ENCODE results near the gene LYST.
"Not testable (repeated sequence)": the region's sequence is repeated elsewhere in the genome, so short reads cannot be mapped to it uniquely, and the experiment has no call there.

LYST gene

GRCh38 chr1:235857756-235858155 lies 8.9 kb downstream of the LYST start:
- WGBS (ENCODE audit: insufficient coverage, insufficient read length), result no CpG with 5 or more reads among the region's 2 CpGs
- no peaks in the 10 kb centered on the region for H3K4me1 ChIP-seq (ENCODE audit: control insufficient read depth, insufficient read depth, low read length)

GRCh38 chr1:235855811-235856429 lies 10.8 kb downstream of the LYST start:
- WGBS (ENCODE audit: insufficient coverage, insufficient read length), result no CpG with 5 or more reads among the region's 1 CpG
- no peak for DNase-seq (ENCODE audit: low read depth, low spot score)
- Histone ChIP-seq H3K27me3 (ENCODE audit: control insufficient read depth, insufficient read depth, low read length) (no peaks in the 10 kb centered on the region), H3K9me3 (ENCODE audit: control insufficient read depth, insufficient read depth, low read length) (no peaks in the 10 kb centered on the region; the same call in 1 of the 2 replicates), H3K4me3 (ENCODE audit: low read length) (no peak overlapping the region), H3K27ac (ENCODE audit: low read length) (no peak overlapping the region), H3K4me1 (ENCODE audit: control insufficient read depth, insufficient read depth, low read length) (no peaks in the 10 kb centered on the region), H3K36me3 (ENCODE audit: control insufficient read depth, insufficient read depth, low read length) (no peaks in the 10 kb centered on the region)

More at GRCh38 chr1:235857756-235858155, 8.9 kb downstream of the LYST start:
- no peaks in the 10 kb centered on the region for H3K27me3 ChIP-seq (ENCODE audit: control insufficient read depth, insufficient read depth, low read length)
- H3K4me3 ChIP-seq (ENCODE audit: low read length), result no peak overlapping the region
- H3K36me3 ChIP-seq (ENCODE audit: control insufficient read depth, insufficient read depth, low read length), result no peaks in the 10 kb centered on the region
- H3K27ac ChIP-seq (ENCODE audit: low read length), result no peak overlapping the region
- no peak for DNase-seq (ENCODE audit: low read depth, low spot score)
- H3K9me3 ChIP-seq (ENCODE audit: control insufficient read depth, insufficient read depth, low read length), result no peaks in the 10 kb centered on the region; the same call in 1 of the 2 replicates

GRCh38 chr1:235854347-235854746 lies 12.4 kb downstream of the LYST start:
- Histone ChIP-seq H3K27ac (ENCODE audit: low read length) (no peak overlapping the region), H3K9me3 (ENCODE audit: control insufficient read depth, insufficient read depth, low read length) (no peaks in the 10 kb centered on the region; the same call in 1 of the 2 replicates), H3K4me3 (ENCODE audit: low read length) (no peak overlapping the region), H3K36me3 (ENCODE audit: control insufficient read depth, insufficient read depth, low read length) (no peaks in the 10 kb centered on the region), H3K4me1 (ENCODE audit: control insufficient read depth, insufficient read depth, low read length) (no peaks in the 10 kb centered on the region), H3K27me3 (ENCODE audit: control insufficient read depth, insufficient read depth, low read length) (no peaks in the 10 kb centered on the region)
- no CpG with 5 or more reads among the region's 3 CpGs for WGBS (ENCODE audit: insufficient coverage, insufficient read length)
- no peak for DNase-seq (ENCODE audit: low read depth, low spot score)

DNA sequence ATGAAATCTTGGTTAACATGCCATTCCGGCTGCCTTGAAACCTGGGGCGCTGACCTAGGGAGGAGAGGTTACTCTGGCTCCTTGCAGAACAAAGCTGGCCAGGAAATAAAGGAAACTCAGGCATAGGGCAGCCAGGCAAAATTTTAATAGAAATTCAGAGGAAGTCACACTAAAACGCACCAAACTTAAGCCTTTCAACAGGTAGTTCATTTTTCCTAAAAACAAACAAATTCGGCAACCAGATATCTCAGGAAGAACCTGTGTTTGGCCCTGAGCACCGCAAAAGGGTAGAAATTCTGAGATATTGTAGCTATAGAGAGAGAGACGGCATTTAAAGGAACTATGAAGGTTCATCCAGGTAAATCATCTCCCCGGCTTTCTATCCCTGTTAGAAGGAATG lies 13.1 kb downstream of the LYST start:
- Histone ChIP-seq H3K9me3 (ENCODE audit: control insufficient read depth, insufficient read depth, low read length) (no peaks in the 10 kb centered on the region; the same call in 1 of the 2 replicates), H3K4me1 (ENCODE audit: control insufficient read depth, insufficient read depth, low read length) (no peaks in the 10 kb centered on the region), H3K4me3 (ENCODE audit: low read length) (no peak overlapping the region), H3K36me3 (ENCODE audit: control insufficient read depth, insufficient read depth, low read length) (no peaks in the 10 kb centered on the region), H3K27ac (ENCODE audit: low read length) (no peak overlapping the region), H3K27me3 (ENCODE audit: control insufficient read depth, insufficient read depth, low read length) (no peaks in the 10 kb centered on the region)
- no peak for DNase-seq (ENCODE audit: low read depth, low spot score)
- WGBS (ENCODE audit: insufficient coverage, insufficient read length), result no CpG with 5 or more reads among the region's 7 CpGs

GRCh38 chr1:235852887-235853286 lies 13.8 kb downstream of the LYST start:
- H3K36me3 ChIP-seq (ENCODE audit: control insufficient read depth, insufficient read depth, low read length), result no peaks in the 10 kb centered on the region
- no peaks in the 10 kb centered on the region; the same call in 1 of the 2 replicates for H3K9me3 ChIP-seq (ENCODE audit: control insufficient read depth, insufficient read depth, low read length)
- H3K27ac ChIP-seq (ENCODE audit: low read length), result no peak overlapping the region
- WGBS (ENCODE audit: insufficient coverage, insufficient read length), result no CpG with 5 or more reads among the region's 3 CpGs
- H3K4me3 ChIP-seq (ENCODE audit: low read length), result no peak overlapping the region
- H3K27me3 ChIP-seq (ENCODE audit: control insufficient read depth, insufficient read depth, low read length), result no peaks in the 10 kb centered on the region
- no peaks in the 10 kb centered on the region for H3K4me1 ChIP-seq (ENCODE audit: control insufficient read depth, insufficient read depth, low read length)
- no peak for DNase-seq (ENCODE audit: low read depth, low spot score)

GRCh38 chr1:235851939-235852338 lies 14.8 kb downstream of the LYST start:
- Histone ChIP-seq H3K27me3 (ENCODE audit: control insufficient read depth, insufficient read depth, low read length) (no peaks in the 10 kb centered on the region), H3K36me3 (ENCODE audit: control insufficient read depth, insufficient read depth, low read length) (no peaks in the 10 kb centered on the region), H3K9me3 (ENCODE audit: control insufficient read depth, insufficient read depth, low read length) (no peaks in the 10 kb centered on the region; the same call in 1 of the 2 replicates), H3K27ac (ENCODE audit: low read length) (no peak overlapping the region), H3K4me3 (ENCODE audit: low read length) (no peak overlapping the region), H3K4me1 (ENCODE audit: control insufficient read depth, insufficient read depth, low read length) (no peaks in the 10 kb centered on the region)
- DNase-seq (ENCODE audit: low read depth, low spot score), result no peak
- WGBS (ENCODE audit: insufficient coverage, insufficient read length), result no CpG with 5 or more reads among the region's 3 CpGs

DNA sequence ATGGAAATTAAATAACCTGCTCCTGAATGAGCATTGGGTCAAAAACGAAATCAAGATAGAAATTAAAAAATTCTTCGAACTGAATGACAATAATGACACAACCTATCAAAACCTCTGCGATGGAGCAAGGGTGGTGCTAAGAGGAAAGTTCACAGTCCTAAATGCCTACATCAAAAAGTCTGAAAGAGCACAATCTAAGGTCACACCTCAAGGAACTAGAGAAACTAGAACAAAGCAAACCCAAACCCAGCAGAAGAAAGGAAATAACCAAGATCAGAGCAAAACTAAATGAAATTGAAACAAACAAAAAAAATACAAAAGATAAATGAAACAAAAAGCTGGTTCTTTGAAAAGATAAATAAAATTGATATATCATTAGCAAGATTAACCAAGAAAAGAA lies 18.5 kb downstream of the LYST start:
- not testable (repeated sequence) for H3K4me3 ChIP-seq (ENCODE audit: low read length); H3K36me3 ChIP-seq (ENCODE audit: control insufficient read depth, insufficient read depth, low read length); H3K9me3 ChIP-seq (ENCODE audit: control insufficient read depth, insufficient read depth, low read length); H3K27me3 ChIP-seq (ENCODE audit: control insufficient read depth, insufficient read depth, low read length); DNase-seq (ENCODE audit: low read depth, low spot score); H3K4me1 ChIP-seq (ENCODE audit: control insufficient read depth, insufficient read depth, low read length); H3K27ac ChIP-seq (ENCODE audit: low read length)
- no CpG with 5 or more reads among the region's 3 CpGs for WGBS (ENCODE audit: insufficient coverage, insufficient read length)

DNA sequence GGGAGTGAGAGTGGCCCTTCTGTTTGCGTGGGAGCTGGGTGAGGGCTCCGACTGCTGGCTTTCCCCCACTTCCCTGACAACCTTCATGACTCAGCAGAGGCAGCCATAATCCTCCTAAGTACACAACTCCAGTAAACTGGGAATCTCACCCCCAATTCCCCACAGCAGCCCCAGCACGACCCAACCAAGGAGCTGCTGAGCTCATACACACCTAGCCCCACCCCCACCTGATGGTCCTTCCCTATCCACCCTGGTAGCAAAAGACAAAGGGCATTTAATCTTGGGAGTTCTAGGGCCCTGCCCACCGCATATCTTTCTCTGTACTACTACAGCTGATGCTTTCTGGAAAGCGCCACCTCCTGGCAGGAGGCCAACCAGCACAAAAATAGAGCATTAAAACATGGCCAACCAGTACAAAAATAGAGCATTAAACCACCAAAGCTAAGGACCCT lies 21.0 kb downstream of the LYST start:
- not testable (repeated sequence) for H3K27ac ChIP-seq (ENCODE audit: low read length); H3K36me3 ChIP-seq (ENCODE audit: control insufficient read depth, insufficient read depth, low read length); H3K4me1 ChIP-seq (ENCODE audit: control insufficient read depth, insufficient read depth, low read length); H3K4me3 ChIP-seq (ENCODE audit: low read length); H3K9me3 ChIP-seq (ENCODE audit: control insufficient read depth, insufficient read depth, low read length); H3K27me3 ChIP-seq (ENCODE audit: control insufficient read depth, insufficient read depth, low read length)
- DNase-seq (ENCODE audit: low read depth, low spot score), result peak; percentile 5
- no CpG with 5 or more reads among the region's 5 CpGs for WGBS (ENCODE audit: insufficient coverage, insufficient read length)

- Histone ChIP-seq H3K4me1 (ENCODE audit: control insufficient read depth, insufficient read depth, low read length) (no peaks in the 10 kb centered on the region), H3K27me3 (ENCODE audit: control insufficient read depth, insufficient read depth, low read length) (no peaks in the 10 kb centered on the region), H3K9me3 (ENCODE audit: control insufficient read depth, insufficient read depth, low read length) (no peaks in the 10 kb centered on the region), H3K27ac (ENCODE audit: low read length) (no peak overlapping the region), H3K4me3 (ENCODE audit: low read length) (no peak overlapping the region), H3K36me3 (ENCODE audit: control insufficient read depth, insufficient read depth, low read length) (no peaks in the 10 kb centered on the region)
- DNase-seq (ENCODE audit: low read depth, low spot score), result no peak
- no CpG with 5 or more reads among the region's 3 CpGs for WGBS (ENCODE audit: insufficient coverage, insufficient read length)
Observed at GRCh38 chr1:235844776-235845175, 21.9 kb downstream of the LYST start.

DNA sequence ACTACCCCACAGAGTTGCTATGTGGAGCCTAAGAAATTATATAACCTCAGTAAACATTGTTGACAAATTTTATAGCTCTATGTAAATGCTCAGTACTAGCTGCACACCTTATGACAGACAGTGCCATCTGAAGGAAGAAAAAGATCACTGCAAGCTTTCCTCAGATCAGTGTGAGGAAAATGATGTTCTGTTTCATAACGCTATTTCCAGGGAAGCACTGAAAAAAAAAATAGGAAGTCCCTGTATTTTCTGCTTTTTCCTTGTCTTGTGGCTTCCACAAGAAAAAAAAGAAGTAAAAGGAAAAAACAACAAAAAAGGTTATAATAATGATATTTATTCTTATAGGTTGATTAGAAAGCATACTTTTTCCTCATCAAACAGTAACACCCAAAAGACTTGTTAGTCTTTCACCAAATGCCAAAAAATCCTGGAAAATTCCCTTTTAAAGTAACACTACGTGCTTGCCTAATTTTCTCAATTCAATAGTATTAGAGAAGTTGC lies 23.2 kb downstream of the LYST start:
- no peaks in the 10 kb centered on the region for H3K27me3 ChIP-seq (ENCODE audit: control insufficient read depth, insufficient read depth, low read length)
- no peaks in the 10 kb centered on the region for H3K4me1 ChIP-seq (ENCODE audit: control insufficient read depth, insufficient read depth, low read length)
- no peaks in the 10 kb centered on the region for H3K36me3 ChIP-seq (ENCODE audit: control insufficient read depth, insufficient read depth, low read length)
- H3K27ac ChIP-seq (ENCODE audit: low read length), result no peak overlapping the region
- no peak for DNase-seq (ENCODE audit: low read depth, low spot score)
- no CpG with 5 or more reads among the region's 2 CpGs for WGBS (ENCODE audit: insufficient coverage, insufficient read length)
- H3K4me3 ChIP-seq (ENCODE audit: low read length), result no peak overlapping the region
- no peaks in the 10 kb centered on the region for H3K9me3 ChIP-seq (ENCODE audit: control insufficient read depth, insufficient read depth, low read length)

Data from iPS DF 6.9 (cell line).